H9 (cell line): Measurements from ENCODE around the gene CYBRD1. TPM values are rescaled to one million over a fixed set of nuclear protein-coding genes. Genes with fewer than 3 reads are reported as not detected.

Source experiments
- DNase-seq: peaks from one replicate; pipeline ENCODE4 v3.0.0-alpha.2; 2017
- H2AFZ ChIP-seq: one replicate; pipeline ENCODE4 v1.6.1; 2013; ENCODE audit warnings: mild to moderate bottlenecking, low read length, control low read depth, moderate library complexity
- H2AK5ac ChIP-seq: 2 replicates; pipeline ENCODE4 v1.6.1; 2013; ENCODE audit warnings: low read length, control low read depth, mixed read lengths; ENCODE audit not compliant: insufficient read length
- H2BK120ac ChIP-seq: one replicate; pipeline ENCODE4 v1.6.1; 2013; ENCODE audit warnings: low read depth, mild to moderate bottlenecking, low read length, control low read depth, inconsistent platforms; ENCODE audit not compliant: poor library complexity, severe bottlenecking
- H2BK12ac ChIP-seq: 2 replicates; pipeline ENCODE4 v1.6.1; 2013; ENCODE audit warnings: low read length, control low read depth, mixed read lengths, low read depth; ENCODE audit not compliant: insufficient read length
- H2BK15ac ChIP-seq: 2 replicates; pipeline ENCODE4 v1.6.1; 2013; ENCODE audit warnings: low read depth, low read length, control low read depth
- H2BK20ac ChIP-seq: one replicate; pipeline ENCODE4 v1.6.1; 2013; ENCODE audit warnings: low read depth, mild to moderate bottlenecking, low read length, control low read depth, inconsistent platforms; ENCODE audit not compliant: poor library complexity, severe bottlenecking
- H2BK5ac ChIP-seq: 2 replicates; pipeline ENCODE4 v1.6.1; 2013; ENCODE audit warnings: low read length, control low read depth, mixed read lengths; ENCODE audit not compliant: insufficient read length
- H3K14ac ChIP-seq: 2 replicates; pipeline ENCODE4 v1.6.1; 2013; ENCODE audit warnings: low read length, control low read depth; ENCODE audit not compliant: insufficient read depth
- H3K18ac ChIP-seq: 2 replicates; pipeline ENCODE4 v1.6.1; 2013; ENCODE audit warnings: low read depth, mild to moderate bottlenecking, mixed read lengths, low read length, control low read depth; ENCODE audit not compliant: insufficient read length
- H3K23ac ChIP-seq: 2 replicates; pipeline ENCODE4 v1.6.1; 2013; ENCODE audit warnings: low read length, control low read depth, mixed read lengths, low read depth; ENCODE audit not compliant: insufficient read length
- H3K23me2 ChIP-seq: 2 replicates; pipeline ENCODE4 v1.6.1; 2013; ENCODE audit warnings: low read depth, mild to moderate bottlenecking, mixed read lengths, low read length, control low read depth; ENCODE audit not compliant: insufficient read length, poor library complexity, severe bottlenecking
- H3K27ac ChIP-seq: 2 replicates; pipeline ENCODE4 v1.5.1; 2013; ENCODE audit warnings: low read length, control low read depth, mixed read lengths, low read depth; ENCODE audit not compliant: insufficient read length
- H3K27me3 ChIP-seq: 2 replicates; pipeline ENCODE4 v1.6.1; 2013; ENCODE audit warnings: low read length, control low read depth, inconsistent platforms; ENCODE audit not compliant: insufficient read depth
- H3K4ac ChIP-seq: 2 replicates; pipeline ENCODE4 v1.6.1; 2013; ENCODE audit warnings: low read depth, mild to moderate bottlenecking, control low read depth, inconsistent platforms, low read length, moderate library complexity
- H3K4me1 ChIP-seq: 2 replicates; pipeline ENCODE4 v1.6.1; 2013; ENCODE audit warnings: low read length, control low read depth, inconsistent platforms; ENCODE audit not compliant: insufficient read depth
- H3K4me2 ChIP-seq: 2 replicates; pipeline ENCODE4 v1.6.1; 2013; ENCODE audit warnings: low read length, control low read depth, mixed read lengths; ENCODE audit not compliant: insufficient read length, insufficient read depth
- H3K56ac ChIP-seq: 2 replicates; pipeline ENCODE4 v1.6.1; 2013; ENCODE audit warnings: low read depth, mild to moderate bottlenecking, mixed read lengths, low read length, control low read depth; ENCODE audit not compliant: insufficient read length
- H3K79me1 ChIP-seq: 2 replicates; pipeline ENCODE4 v1.6.1; 2013; ENCODE audit warnings: low read depth, mild to moderate bottlenecking, moderate library complexity, low read length, control low read depth, inconsistent platforms; ENCODE audit not compliant: insufficient read depth, poor library complexity, severe bottlenecking
- H3K79me2 ChIP-seq: 2 replicates; pipeline ENCODE4 v1.6.1; 2013; ENCODE audit warnings: low read length, control low read depth, inconsistent platforms; ENCODE audit not compliant: insufficient read depth
- H3K9ac ChIP-seq: 2 replicates; pipeline ENCODE4 v1.6.1; 2013; ENCODE audit warnings: low read length, control low read depth, mixed read lengths; ENCODE audit not compliant: insufficient read length; ENCODE audit errors: extremely low read depth
- H3K9me3 ChIP-seq: one replicate; pipeline ENCODE4 v1.6.1; 2013; ENCODE audit warnings: low read depth, low read length, inconsistent platforms; ENCODE audit not compliant: control insufficient read depth
- H3T11ph ChIP-seq: one replicate; pipeline ENCODE4 v1.6.1; 2013; ENCODE audit warnings: mild to moderate bottlenecking, low read length, control low read depth, inconsistent platforms
- H4K20me1 ChIP-seq: one replicate; pipeline ENCODE4 v1.6.1; 2013; ENCODE audit not compliant: control insufficient read depth, insufficient read length, insufficient read depth
- H4K5ac ChIP-seq: 2 replicates; pipeline ENCODE4 v1.6.1; 2013; ENCODE audit warnings: low read depth, mild to moderate bottlenecking, mixed read lengths, low read length, control low read depth; ENCODE audit not compliant: insufficient read length
- H4K8ac ChIP-seq: replicated peaks from 2 replicates; pipeline ENCODE4 v1.6.1; 2013; ENCODE audit warnings: low read length, control low read depth, mixed read lengths, low read depth; ENCODE audit not compliant: insufficient read length
- H4K91ac ChIP-seq: 2 replicates; pipeline ENCODE4 v1.6.1; 2013; ENCODE audit warnings: low read depth, mild to moderate bottlenecking, moderate library complexity, mixed read lengths, low read length, control low read depth; ENCODE audit not compliant: insufficient read length
- H3K27ac Mint-ChIP-seq, 3 experiments: 2 replicates in 2 of 3; 3 replicates in 1 of 3; pipeline ENCODE4 v1.8.0; 2020 to 2021; ENCODE audit warnings: mixed read lengths in 3 of 3, mild to moderate bottlenecking in 1 of 3, moderate library complexity in 1 of 3
- H3K27me3 Mint-ChIP-seq: 2 replicates; pipeline ENCODE4 v1.8.0; 2021; ENCODE audit warnings: low read depth, mild to moderate bottlenecking, moderate library complexity, mixed read lengths
- H3K36me3 Mint-ChIP-seq, 3 experiments: 2 replicates in 2 of 3; 3 replicates in 1 of 3; pipeline ENCODE4 v1.8.0; 2020 to 2021; ENCODE audit warnings: low read depth in 3 of 3, mixed read lengths in 3 of 3; ENCODE audit not compliant: insufficient read depth in 1 of 3
- H3K4me1 Mint-ChIP-seq, 2 experiments: 2 replicates each; pipeline ENCODE4 v1.8.0; 2020; ENCODE audit warnings: mixed read lengths in 2 of 2
- H3K4me3 Mint-ChIP-seq, 2 experiments: 2 replicates in 1 of 2; 3 replicates in 1 of 2; pipeline ENCODE4 v1.8.0; 2020 to 2021; ENCODE audit warnings: mild to moderate bottlenecking in 2 of 2, mixed read lengths in 2 of 2, moderate library complexity in 1 of 2
- H3K9me3 Mint-ChIP-seq, 2 experiments: 2 replicates in 1 of 2; 3 replicates in 1 of 2; pipeline ENCODE4 v1.8.0; 2020; ENCODE audit warnings: mild to moderate bottlenecking in 2 of 2, mixed read lengths in 2 of 2, moderate library complexity in 1 of 2
- WGBS: extraction: QIAGEN DNeasy Blood & Tissue Kit; methylation state at CpG from one replicate; pipeline ENCODE4 v1.1.7; 2013; ENCODE audit warnings: missing lambda C conversion rate, low lambda C conversion rate, mixed read lengths; ENCODE audit not compliant: insufficient read length; ENCODE audit errors: extremely low coverage; 5-methylcytosine and 5-hydroxymethylcytosine counted together
- total RNA-seq: library from RNA; stranded (reverse); gene quantifications from 2 replicates; pipeline ENCODE4 v1.2.1, GENCODE V29; 2021
- TF ChIP-seq, protein P1 (sequence below): fragments of 200-600 bp; sonication (generic); conservative IDR thresholded peaks from 3 replicates; pipeline ENCODE4 v1.8.0; 2021; ENCODE audit warnings: antibody characterized with exemption, mild to moderate bottlenecking

Gene CYBRD1
- total RNA-seq, 1 experiment from 2014 or later, result 3.6 TPM

DNA sequence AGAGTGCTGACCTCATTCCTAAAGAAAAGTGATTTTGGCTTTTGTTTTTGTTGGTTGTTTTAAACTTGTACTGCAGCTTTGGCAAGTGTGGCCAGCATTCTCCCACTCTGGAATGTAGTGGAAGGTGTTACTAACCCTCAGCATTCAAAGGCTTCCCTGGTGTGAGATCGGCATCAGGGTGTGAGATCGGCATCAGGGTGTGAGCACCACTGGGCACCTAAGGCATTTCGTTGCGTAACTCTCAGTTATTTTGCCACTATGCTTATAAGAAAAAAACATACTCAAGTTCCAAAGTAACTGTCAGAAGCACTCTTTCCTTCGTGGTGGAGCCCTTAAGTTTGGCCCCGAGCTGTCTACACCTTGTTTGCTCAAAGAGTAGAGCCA lies 1.7 kb downstream of the CYBRD1 start:
- H3K4me3 Mint-ChIP-seq, result peak overlapping the region; percentile 89 to 97

More for the DNA sequence above, 1.7 kb downstream of the CYBRD1 start:
- Histone ChIP-seq H3K23ac (no peak overlapping the region), H2AFZ (no peak overlapping the region), H3K27ac (no peak overlapping the region), H3K79me1 (no peaks in the 10 kb centered on the region), H4K20me1 (no peaks in the 10 kb centered on the region), H2BK5ac (no peak overlapping the region), H3K79me2 (no peaks in the 10 kb centered on the region), H2BK15ac (no peak overlapping the region), H3K27me3 (no peaks in the 10 kb centered on the region), H3K4me2 (peak overlapping the region; percentile 90), H3K18ac (no peak overlapping the region), H2BK12ac (no peak overlapping the region), H3K14ac (no peak overlapping the region), H4K91ac (no peak overlapping the region), H2AK5ac (no peak overlapping the region), H4K5ac (no peak overlapping the region), H3K4ac (no peak overlapping the region), H2BK20ac (no peak overlapping the region), H3K23me2 (peaks cover 11% of the 10 kb centered on the region), H3K9me3 (no peaks in the 10 kb centered on the region), H3K56ac (no peak overlapping the region), H4K8ac (no peak overlapping the region), H2BK120ac (no peak overlapping the region), H3T11ph (no peak overlapping the region), H3K9ac (peak overlapping the region; percentile 66), H3K4me1 (no peaks in the 10 kb centered on the region)
- Mint-ChIP-seq H3K4me1 (peaks cover 22 to 32% of the 10 kb centered on the region in 2 experiments), H3K9me3 (no peaks in the 10 kb centered on the region), H3K36me3 (no peaks in the 10 kb centered on the region), H3K27me3 (peaks cover 24% of the 10 kb centered on the region), H3K27ac (no peak overlapping the region)
- TF ChIP-seq, protein P1, sequence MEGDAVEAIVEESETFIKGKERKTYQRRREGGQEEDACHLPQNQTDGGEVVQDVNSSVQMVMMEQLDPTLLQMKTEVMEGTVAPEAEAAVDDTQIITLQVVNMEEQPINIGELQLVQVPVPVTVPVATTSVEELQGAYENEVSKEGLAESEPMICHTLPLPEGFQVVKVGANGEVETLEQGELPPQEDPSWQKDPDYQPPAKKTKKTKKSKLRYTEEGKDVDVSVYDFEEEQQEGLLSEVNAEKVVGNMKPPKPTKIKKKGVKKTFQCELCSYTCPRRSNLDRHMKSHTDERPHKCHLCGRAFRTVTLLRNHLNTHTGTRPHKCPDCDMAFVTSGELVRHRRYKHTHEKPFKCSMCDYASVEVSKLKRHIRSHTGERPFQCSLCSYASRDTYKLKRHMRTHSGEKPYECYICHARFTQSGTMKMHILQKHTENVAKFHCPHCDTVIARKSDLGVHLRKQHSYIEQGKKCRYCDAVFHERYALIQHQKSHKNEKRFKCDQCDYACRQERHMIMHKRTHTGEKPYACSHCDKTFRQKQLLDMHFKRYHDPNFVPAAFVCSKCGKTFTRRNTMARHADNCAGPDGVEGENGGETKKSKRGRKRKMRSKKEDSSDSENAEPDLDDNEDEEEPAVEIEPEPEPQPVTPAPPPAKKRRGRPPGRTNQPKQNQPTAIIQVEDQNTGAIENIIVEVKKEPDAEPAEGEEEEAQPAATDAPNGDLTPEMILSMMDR, result no peak
- no CpG with 5 or more reads among the region's 6 CpGs for WGBS
- no peak for DNase-seq
